Neural progenitor cell (in vitro differentiated cells): ENCODE results near the gene GGA1.

Experiments
- EZH2 ChIP-seq: fragments of 200-600 bp; sonication (generic); IDR thresholded peaks from 2 replicates; pipeline ENCODE4 v1.6.1; 2017; ENCODE audit warnings: antibody characterized with exemption, mild to moderate bottlenecking, moderate library complexity
- EZH2phosphoT487 ChIP-seq: fragments of 200-600 bp; sonication (generic); IDR thresholded peaks from 2 replicates; pipeline ENCODE4 v1.6.1; 2017; ENCODE audit warnings: antibody characterized with exemption
- TF ChIP-seq, protein P1 (sequence below): fragments of 200-600 bp; sonication (generic); IDR thresholded peaks from 2 replicates; pipeline ENCODE4 v1.5.1; 2017; ENCODE audit warnings: antibody characterized with exemption, mild to moderate bottlenecking

DNA sequence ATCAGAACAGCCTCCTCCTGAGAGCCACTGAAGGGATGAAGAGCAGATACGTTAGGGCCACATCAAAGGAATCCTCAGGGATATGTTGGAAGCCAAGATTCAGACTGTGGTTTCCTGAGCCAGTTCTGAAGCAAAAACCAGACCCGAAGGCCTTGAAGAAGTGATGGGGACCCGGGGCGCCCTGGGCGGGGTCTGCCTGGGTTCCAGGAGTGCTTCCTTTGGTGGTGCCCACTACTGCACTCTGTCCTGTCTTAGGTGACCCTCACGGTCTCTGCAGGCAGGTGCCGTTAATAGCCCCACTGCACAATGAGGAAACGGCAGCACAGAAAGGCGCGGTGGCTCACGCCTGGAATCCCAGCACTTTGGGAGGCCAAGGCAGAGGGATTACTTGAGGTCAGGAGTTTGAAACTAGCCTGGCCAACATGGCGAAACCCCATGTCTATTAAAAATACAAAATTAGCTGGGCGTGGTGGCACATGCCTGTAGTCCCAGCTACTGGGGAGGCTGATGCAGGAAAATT, 18.0 kb downstream of the GGA1 start:
- TF ChIP-seq, protein P1, sequence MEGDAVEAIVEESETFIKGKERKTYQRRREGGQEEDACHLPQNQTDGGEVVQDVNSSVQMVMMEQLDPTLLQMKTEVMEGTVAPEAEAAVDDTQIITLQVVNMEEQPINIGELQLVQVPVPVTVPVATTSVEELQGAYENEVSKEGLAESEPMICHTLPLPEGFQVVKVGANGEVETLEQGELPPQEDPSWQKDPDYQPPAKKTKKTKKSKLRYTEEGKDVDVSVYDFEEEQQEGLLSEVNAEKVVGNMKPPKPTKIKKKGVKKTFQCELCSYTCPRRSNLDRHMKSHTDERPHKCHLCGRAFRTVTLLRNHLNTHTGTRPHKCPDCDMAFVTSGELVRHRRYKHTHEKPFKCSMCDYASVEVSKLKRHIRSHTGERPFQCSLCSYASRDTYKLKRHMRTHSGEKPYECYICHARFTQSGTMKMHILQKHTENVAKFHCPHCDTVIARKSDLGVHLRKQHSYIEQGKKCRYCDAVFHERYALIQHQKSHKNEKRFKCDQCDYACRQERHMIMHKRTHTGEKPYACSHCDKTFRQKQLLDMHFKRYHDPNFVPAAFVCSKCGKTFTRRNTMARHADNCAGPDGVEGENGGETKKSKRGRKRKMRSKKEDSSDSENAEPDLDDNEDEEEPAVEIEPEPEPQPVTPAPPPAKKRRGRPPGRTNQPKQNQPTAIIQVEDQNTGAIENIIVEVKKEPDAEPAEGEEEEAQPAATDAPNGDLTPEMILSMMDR: no peak
- TF ChIP-seq EZH2 (no peak), EZH2phosphoT487 (no peak)
